Fibroblast of lung (primary cell): Measurements from ENCODE around the gene LYPD5.

Source experiments
- CTCF ChIP-seq, 2 donors: IDR thresholded peaks in 1 of 2; conservative IDR thresholded peaks in 1 of 2; 1 replicate in 1 of 2; 2 replicates in 1 of 2; pipeline ENCODE4 v1.5.1; 2011 to 2012; ENCODE audit warnings: low read length in 2 of 2, control low read depth in 1 of 2, inconsistent platforms in 1 of 2, low read depth in 1 of 2, mild to moderate bottlenecking in 1 of 2
- EZH2 ChIP-seq: IDR thresholded peaks from 2 replicates; pipeline ENCODE4 v1.5.1; 2012; ENCODE audit warnings: low read length, control low read depth, mild to moderate bottlenecking; ENCODE audit errors: missing control alignments

DNA sequence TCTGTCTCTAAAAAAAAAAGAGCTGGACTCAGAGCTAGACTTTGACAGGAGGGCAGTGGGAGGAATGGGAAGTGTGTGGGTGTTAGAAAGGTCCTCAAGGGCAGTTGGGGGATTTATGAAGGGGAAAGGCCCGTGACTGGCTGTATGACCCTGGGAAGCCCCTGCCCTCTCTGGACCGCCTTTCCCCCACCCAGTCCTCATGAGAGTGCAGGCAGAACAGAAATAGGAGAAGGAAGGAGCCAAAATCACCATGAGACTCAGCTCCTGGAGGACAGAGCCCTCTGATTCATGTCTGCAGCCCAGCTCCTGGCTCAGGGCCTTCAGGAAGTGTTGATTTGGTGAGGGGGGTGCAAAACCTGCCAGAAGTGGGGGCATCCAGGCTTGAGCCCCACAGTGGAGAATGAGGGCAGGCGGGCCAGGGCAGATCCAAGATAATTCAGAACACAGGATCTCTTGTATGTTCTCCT, 38.7 kb downstream of the LYPD5 start:
- TF ChIP-seq CTCF (conservative IDR thresholded peaks at IDR 0.05 in 1 of 2, IDR thresholded peaks at IDR 0.05 in 1 of 2; ENCODE audit: low read depth in 1 of 2, low read length in 2 of 2) (no peak), EZH2 (no peak)
